ENCODE measurements around the gene TMEM132A. TPM values are rescaled to one million over a fixed set of nuclear protein-coding genes. Genes with fewer than 3 reads are reported as not detected.

TMEM132A gene
- total RNA-seq, 2 donors from 2014 or later = 5.4 to 7.7 TPM

DNA sequence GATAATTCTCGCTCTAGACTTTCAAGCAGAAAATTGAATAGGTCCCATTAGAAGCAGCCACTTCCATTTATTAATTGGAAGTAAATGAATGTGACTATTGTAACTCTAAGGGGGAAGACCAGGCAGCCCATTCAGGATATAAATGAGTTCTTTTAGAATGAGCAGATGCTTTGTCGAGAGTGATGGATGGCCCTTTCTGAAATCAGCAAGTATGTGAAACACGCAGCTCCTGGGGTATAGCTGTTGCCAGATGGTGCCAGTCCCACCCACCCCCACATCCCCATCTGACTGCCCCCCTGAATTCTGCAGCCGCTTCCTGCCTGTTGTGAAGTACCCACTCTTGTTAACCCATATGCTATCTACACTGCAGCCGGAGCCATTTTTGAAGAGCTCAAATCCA, 24.0 kb downstream of the TMEM132A start:
- no peak for DNase-seq (ENCODE audit: low spot score)
- intact Hi-C loops (cut with DNase I) = no loop called here

DNA sequence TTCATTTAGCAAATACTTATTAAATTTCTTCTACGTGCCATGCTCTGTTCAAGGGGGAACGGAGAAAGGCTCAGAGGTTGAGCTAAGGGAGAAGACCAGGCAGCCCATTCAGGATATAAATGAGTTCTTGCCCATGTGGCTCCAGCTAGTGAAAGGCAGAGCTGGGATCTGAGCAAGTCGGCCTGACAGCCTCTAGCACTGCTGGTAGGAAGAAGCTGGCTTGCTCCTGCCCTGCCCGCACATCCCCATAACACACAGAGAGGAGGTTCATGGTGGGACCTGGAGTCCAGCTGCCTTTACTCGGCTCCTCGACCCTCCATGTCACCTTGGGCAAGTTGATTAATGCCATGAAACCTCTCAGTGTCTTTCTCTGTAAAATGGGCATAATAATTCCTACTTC, 25.8 kb downstream of the TMEM132A start:
- DNase-seq (ENCODE audit: low spot score) = no peak
- intact Hi-C loops (cut with DNase I) = no loop called here

DNA sequence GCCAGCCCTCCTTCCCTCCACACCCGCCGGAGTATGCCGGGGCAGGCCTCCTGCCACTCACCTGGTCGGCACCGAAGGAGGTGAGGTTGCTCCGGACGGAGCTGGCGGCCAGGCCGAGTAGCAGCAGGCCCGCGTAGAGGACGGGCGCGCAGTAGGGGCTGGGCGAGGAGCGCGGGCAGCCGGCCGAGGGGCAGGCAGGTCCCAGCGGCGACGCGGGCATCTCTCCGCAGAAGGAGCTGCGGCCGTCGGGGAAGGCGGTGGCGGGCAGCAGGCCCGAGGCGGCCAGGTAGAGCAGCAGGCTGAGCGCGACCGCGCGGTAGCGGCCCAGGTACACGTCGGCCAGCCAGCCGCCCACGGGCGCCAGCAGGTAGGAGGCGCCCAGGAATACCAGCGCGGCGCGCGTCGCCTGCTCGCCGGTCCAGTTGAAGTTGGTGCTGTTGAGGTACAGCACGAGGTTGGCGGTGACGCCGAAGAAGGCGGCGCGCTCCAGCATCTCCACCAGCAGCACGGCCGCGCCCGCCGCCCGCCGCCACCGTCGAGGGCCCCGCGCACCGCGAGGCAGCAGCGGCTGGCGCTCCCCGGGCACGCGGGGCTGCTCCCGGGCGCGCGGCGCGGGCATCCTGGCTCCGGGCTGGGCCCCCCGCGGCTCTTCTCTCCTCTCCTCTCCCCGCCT, 26.8 kb downstream of the TMEM132A start:
- intact Hi-C loops (cut with DNase I) = no loop called here
- DNase-seq (ENCODE audit: low spot score) = peak; percentile 88

DNA sequence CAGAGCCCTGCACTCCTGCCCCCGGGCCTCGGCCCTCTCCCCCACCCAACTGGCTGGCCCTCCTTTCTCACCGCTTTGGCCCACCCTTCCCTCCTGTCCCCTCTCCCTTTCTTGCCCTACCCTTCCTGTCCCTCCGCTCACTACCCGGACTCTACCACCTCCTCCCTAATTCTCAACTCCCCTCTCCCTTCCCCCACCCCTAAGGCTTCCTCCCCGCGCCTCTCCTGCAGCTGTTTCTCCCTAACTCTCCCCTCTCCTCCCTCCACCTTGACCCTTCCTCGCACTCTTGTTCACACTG, 27.3 kb downstream of the TMEM132A start:
- DNase-seq (ENCODE audit: low spot score) = no peak
- intact Hi-C loops (cut with DNase I) = no loop called here

DNA sequence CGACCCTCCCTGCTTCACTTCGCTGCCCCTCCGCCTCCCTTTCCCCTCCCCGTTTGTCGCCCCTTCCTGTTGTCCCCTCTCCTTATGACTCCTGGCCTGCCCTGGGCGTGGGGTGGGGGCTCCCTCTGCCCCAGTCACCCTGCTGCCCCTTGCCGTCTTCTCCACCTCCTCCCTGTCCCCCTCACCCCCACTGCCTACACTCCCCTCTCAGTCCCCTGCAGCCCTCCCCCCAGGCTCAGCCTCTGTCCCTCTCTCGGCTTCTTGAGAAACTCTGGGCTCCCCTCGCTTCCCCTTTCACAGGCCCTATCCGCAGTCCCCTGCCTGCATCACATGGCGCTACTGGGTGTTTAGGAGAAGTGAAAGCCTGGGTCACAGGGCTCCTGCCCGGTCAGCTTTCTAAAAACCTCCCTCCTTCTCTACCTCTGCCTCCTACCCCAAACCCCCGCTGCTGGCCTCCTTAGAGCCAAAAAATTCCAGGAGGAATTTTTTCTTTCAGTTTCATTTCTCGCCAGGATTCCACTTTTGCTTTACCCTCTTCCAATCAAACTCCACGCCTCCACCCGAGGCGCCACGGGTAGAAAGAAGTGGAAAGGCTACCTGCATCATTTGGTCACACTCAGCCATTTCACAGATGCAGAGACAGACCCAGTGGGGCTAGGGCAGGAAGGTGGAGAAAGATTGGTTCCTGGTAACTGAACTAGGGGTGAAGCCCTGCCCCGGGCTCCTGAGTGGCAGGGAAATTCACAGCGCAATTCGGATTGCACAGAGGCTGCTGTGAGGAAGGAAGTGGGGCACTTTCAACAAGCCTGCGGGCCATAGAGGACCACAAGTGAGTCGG, 27.9 kb downstream of the TMEM132A start, which contains the start of gene SLC15A3:
SLC15A3 (minus strand) TSS at position 273 of the 838 bp plus-strand sequence. CDS start 625 bp downstream, outside the sequence.
- intact Hi-C loops (cut with DNase I) = no loop called here
- DNase-seq (ENCODE audit: low spot score) = peak; percentile 92

DNA sequence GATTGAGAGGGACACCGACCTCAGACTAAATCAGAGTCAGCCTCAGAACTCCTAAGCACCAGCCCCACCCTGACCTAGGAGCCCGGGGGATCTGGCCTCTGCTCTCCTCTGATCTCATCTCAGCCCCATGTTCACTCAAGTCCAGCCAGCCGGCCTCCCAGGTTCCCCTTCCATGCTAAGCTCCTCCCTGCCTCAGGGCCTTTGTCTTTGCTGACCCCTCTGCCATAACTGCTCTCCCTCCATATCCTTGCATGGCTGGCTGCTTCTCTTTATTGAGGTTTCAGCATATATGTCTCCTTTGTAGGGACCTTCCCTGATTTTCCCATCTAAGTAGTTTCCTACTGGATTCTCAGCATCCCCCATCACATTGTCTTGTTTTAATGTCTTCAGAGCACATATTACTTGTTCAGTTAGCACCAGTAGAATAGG, 28.5 kb downstream of the TMEM132A start:
- no peak for DNase-seq (ENCODE audit: low spot score)
- intact Hi-C loops (cut with DNase I) = no loop called here

DNA sequence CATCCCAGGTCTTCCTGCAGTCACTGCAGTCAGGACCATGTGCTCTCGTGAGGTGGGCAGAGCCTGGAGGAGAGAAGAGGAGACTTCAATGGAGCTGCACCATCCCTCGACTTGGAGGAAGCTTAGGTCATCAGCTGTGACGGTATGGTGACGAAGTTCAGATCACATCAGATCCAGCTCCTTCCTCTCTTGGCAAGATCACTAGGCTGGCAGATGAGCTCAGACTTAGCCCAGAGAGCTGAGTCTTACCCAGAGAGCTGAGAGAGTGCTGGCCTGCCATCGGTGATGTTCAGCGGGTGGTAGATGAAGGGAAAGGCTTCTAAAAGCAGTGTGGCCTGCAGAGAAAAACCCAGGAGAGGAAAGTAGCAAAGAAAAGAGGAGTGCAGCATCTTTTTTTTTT, 29.5 kb downstream of the TMEM132A start:
- DNase-seq (ENCODE audit: low spot score) = no peak

DNA sequence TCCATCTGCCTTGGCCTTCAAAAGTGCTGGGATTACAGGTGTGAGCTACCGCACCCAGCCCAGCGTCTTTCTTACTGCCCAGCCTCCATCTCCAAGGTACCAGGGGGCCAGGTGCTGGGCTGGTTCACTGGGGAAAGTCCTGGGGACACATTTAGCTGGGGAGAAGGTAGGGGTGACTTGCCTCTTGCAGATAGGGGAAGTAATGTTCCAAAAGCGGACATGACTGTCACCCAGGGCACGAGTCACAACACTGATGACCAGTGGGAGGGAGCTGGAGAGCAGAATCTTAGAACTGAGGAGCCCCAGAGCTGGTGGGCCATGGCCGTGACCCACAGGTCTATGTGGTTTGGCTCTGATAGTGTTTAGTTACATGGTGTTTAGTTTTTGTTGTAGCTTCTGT, 30.2 kb downstream of the TMEM132A start:
- intact Hi-C loops (cut with DNase I) = no loop called here
- DNase-seq (ENCODE audit: low spot score) = no peak

More for the DNA sequence above, 29.5 kb downstream of the TMEM132A start:
- intact Hi-C loops (cut with DNase I) = no loop called here

DNA sequence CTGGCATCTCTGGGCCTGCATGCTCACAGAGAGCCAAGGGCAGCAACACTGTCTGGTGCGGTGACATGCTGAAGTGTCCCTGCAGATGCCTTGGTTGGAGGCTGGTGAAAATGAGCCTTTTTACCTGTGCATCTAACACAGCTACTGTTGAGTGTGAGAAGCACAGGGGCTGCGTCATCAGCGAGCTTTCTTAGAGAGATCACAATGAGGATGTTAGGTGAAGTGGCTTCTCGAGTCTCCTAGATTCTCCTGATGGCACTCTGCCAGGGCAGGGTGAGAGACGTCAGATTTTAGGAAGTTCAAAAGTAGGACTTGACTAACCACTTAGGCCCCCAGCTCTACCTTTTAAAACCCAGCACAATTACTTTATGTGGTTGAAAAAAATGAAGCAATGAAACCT, 31.3 kb downstream of the TMEM132A start:
- no peak for DNase-seq (ENCODE audit: low spot score)
- intact Hi-C loops (cut with DNase I) = no loop called here

DNA sequence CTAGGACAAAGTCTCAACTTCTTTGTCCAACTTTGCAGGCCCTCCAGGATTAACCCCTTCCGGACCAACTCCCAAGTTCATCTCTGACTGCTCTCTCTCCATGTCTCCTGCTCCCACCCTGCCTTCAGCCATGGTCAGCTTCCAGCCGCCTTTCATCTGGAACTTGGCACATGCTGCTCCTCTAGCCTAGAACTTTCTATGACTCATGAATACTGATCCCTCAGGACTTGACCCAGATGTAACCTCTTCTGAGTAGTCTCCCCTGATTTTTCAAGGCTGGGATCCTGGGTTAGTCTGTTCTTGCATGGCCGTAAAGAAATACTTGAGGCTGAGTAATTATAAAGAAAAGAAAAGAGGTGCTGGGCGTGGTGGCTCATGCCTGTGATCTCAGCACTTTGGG, 32.9 kb downstream of the TMEM132A start:
- no peak for DNase-seq (ENCODE audit: low spot score)
- intact Hi-C loops (cut with DNase I) = no loop called here

DNA sequence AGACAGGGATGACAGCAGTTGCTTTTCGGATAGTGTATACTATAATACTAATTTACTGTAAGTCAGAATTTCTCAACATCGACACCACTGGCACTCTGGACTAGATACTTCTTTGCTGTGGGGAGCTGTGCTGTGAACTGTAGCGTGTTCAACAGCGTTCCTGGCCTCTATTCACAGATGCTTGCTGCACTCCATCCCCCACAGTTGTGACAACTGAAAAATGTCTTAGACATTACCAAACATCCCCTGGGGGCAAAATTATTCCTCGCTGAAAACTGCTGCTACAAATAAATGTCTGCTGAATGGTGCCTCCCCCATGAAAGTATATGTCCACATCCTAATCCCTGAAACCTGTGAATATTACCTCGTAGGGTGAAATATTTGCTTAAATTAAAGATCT, 35.2 kb downstream of the TMEM132A start:
- intact Hi-C loops (cut with DNase I) = no loop called here
- DNase-seq (ENCODE audit: low spot score) = no peak

DNA sequence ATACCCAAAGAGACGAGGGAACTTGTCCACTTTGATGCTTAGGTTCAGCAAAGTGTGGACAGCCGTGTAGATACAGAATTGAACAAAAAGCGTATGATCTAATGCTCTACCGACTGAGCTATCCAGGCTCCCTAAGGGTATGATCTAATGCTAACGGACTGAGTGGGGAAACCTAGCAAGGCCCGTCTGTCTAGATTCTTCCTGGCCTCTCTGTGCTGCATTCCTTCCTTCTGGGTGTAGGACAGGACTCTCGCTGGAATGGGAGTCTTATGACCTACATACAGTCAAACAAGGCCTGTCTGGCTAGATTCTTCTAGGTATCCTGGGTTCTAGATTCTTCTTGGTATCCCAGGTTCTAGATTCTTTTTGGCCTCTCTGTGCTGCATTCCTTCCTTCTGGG, 36.1 kb downstream of the TMEM132A start:
- intact Hi-C loops (cut with DNase I) = loop anchor here in 1 of 2 donors (10.0 kb wide), 1 partner anchor 184 kb away; no protein-coding TSS in a partner anchor
- DNase-seq (ENCODE audit: low spot score) = no peak

DNA sequence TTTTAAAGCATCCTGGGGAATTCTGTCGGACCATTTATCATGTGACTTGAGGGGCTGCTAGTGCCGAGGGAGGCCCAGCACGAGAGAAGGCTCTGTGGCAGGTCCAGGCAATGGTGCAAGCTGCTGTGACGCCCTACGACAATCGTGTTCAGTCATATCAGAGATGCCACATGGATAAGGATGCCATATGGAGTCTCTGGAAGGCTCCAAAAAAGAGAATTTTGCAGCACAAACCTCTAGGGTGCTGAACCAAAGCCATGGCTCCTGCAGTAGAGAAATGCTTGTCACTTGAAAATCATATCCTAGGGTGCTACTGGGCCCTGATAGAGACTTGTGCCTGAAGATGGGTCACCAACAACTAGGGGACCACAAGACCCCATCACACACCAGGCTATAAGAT, 40.5 kb downstream of the TMEM132A start:
- intact Hi-C loops (cut with DNase I) = loop anchor here in 1 of 2 donors (10.0 kb wide), 1 partner anchor 180 kb away; no protein-coding TSS in a partner anchor
- DNase-seq (ENCODE audit: low spot score) = no peak

DNA sequence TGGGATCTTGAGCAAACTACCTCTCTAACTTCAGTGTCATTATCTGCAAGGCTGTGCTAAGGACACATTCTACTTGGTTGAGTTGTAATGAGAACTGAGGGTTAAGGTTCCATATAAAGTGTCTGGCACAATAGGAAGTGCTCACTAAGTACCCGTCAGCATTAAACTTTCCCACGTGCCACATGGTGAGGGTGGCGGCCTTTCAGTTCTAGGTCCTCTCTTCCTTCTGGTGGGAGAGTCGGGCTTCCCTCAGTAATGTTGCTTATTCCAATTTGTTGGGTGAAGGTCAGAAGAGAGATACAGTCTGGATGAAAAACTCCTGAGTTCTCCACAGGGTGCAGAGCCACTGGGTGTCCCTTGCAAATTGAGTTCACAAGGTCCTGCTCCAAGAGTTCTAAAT, 42.6 kb downstream of the TMEM132A start:
- DNase-seq (ENCODE audit: low spot score) = no peak
- intact Hi-C loops (cut with DNase I) = loop anchor here in 1 of 2 donors (10.0 kb wide), 1 partner anchor 178 kb away; no protein-coding TSS in a partner anchor

DNA sequence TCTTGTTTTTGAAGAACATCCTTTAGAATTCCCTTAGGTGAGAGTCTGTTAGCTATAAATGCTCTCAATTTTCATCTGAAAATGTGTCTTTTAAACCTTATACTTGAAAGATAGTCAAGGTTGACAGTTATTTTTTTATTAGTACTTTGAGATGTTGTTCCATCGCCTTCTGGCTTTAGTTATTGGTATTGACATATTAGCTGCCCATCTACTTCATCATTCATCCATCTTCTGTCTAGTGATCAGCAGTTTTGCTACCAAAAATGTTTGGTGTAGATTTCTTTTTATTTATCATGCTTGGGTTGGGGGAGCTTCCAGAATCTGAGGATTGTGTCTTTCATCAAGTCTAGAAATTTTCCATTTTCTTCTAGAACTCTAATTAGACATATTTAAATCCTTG, 44.0 kb downstream of the TMEM132A start:
- DNase-seq (ENCODE audit: low spot score) = no peak
- intact Hi-C loops (cut with DNase I) = loop anchor here in 1 of 2 donors (10.0 kb wide), 1 partner anchor 177 kb away; no protein-coding TSS in a partner anchor

DNA sequence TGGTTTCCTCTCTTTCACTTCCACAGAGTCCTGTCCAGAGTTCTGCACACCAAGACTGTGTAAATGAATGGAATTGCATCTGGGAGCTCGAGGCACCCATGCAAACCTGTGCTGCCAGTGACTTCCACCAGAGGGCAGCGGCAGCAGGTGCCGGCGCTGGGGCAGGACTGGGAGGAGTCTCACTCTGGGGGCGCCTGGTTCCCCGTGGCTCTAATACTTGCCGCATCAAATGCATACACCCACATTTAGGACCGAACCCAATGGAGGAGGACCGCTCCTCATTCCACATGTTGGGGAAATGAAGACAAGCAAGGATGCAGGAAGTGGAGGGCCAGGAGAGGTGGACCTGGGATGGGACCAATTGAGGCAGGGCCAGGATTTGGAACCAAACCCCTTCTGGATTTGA, 46.1 kb downstream of the TMEM132A start:
- intact Hi-C loops (cut with DNase I) = no loop called here
- peak; percentile 87 for DNase-seq (ENCODE audit: low spot score)

DNA sequence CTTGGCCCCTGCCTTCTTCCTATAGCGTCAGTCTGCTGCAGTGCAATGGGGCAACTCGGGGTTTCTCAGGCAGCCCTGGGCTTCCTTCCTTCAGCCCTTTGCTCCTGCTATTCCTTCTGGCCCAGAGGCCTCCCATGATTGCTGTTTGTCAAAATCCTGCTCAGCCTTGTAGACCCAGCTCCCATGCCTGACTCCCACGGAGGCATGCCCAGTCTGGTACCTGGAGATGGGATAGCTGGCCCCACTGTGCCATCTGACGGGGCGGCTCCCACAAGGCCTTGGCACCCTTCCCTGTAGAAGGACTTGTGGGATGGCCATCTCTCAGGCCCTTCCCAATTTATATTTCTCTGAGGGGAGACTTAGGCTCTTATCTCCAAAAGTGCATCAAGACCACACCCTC, 46.6 kb downstream of the TMEM132A start:
- DNase-seq (ENCODE audit: low spot score) = no peak
- intact Hi-C loops (cut with DNase I) = no loop called here

DNA sequence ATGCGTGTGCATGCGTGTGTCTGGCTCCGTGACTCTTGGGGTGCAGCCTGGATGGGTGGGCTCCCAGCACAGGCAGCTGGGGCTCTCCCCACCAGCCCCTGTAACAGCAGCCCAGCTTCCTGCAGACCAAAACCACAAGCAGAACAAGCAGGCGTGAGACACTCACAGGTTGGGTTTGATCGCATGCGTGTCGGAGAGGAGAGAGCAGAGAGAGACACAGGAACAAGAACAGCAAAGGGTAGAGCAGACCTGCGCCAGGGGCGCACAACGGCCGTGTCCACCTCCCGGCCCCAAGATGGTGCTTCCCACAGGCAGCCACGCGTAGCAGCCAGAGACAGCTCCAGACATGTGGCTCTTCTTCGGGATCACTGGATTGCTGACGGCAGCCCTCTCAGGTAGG, 47.3 kb downstream of the TMEM132A start, which contains the start of gene CD6:
CD6 (plus strand) TSS at position 161 of the 400 bp plus-strand sequence; CDS start at position 347, 186 bp downstream.
- no peak for DNase-seq (ENCODE audit: low spot score)
- intact Hi-C loops (cut with DNase I) = no loop called here

DNA sequence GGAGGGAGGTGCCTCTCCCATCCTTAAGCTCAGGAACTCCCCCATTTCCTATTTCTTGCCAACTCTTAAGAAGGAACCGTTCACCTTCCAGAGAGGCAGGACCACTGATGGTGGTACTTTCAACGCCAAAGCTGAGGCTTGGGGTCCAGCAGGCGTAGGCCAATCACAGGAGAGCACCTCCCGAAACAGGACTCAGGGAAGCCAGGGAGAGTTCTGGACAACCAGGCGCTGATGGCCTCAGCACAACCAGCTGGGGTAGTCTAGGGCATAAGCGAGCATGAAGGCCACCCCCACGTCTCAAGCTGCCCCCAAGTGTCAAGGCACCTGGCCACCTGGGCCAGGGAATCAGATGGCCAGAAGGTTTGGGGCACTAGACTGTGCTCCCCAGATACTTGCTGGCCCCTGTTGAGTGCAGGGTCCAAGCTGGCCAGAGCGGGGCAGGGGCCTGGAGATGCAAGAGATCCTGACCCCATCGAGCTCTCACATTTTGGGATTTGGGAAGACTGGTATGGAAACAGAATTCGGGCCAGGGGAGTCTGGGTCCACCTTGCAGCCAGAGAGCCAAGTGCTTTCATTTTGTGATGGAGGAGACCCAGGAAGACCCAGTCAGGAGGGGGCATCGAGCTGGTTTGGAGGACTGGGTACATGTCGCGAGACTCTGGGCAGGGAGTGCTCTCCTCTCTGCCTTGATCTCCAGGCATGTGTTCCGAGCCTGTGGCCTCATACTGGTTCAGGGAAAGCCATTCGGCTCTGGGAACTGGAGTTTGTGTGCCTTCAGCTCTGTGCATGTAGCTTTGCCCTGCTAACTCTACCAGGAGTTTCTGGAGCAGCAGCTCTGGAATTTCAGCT, 48.1 kb downstream of the TMEM132A start:
- no peak for DNase-seq (ENCODE audit: low spot score)
- intact Hi-C loops (cut with DNase I) = no loop called here

DNA sequence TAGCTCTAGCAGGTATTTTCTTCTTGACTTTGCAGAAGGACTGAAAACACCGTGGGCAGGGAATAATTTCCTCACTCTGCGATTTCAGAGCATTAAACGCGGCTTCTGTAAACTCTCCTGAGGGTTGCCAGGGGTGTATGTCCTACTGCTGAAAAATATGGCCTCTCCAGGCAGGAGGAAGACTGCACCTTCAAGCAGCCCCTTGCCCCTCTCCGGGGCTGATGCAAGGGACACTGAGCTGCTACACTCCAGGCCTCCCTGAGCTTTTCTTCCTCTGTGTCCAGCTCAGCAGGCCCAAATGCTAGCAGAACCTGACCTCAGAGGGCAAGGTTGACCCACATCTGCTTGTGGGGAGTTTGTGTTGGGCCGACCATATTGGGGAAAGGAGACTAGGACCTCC, 49.4 kb downstream of the TMEM132A start:
- intact Hi-C loops (cut with DNase I) = no loop called here

More for the DNA sequence above, 49.4 kb downstream of the TMEM132A start:
- DNase-seq (ENCODE audit: low spot score) = no peak

Measured in posterior vena cava (tissue), 2 donors.